Stimulated activated CD8-positive, alpha-beta memory T cell treated with anti-CD3 and anti-CD28 coated beads, Interleukin-7, amount 100 ng/mL, for 1 hour (primary cell): ENCODE measurements around the gene TRIM2.

ENCODE experiments used
- DNase-seq, 2 donors: peaks; one replicate each; pipeline ENCODE4 v3.0.0-alpha.2; 2020; ENCODE audit warnings: low read depth in 2 of 2

The TRIM2 gene

DNA sequence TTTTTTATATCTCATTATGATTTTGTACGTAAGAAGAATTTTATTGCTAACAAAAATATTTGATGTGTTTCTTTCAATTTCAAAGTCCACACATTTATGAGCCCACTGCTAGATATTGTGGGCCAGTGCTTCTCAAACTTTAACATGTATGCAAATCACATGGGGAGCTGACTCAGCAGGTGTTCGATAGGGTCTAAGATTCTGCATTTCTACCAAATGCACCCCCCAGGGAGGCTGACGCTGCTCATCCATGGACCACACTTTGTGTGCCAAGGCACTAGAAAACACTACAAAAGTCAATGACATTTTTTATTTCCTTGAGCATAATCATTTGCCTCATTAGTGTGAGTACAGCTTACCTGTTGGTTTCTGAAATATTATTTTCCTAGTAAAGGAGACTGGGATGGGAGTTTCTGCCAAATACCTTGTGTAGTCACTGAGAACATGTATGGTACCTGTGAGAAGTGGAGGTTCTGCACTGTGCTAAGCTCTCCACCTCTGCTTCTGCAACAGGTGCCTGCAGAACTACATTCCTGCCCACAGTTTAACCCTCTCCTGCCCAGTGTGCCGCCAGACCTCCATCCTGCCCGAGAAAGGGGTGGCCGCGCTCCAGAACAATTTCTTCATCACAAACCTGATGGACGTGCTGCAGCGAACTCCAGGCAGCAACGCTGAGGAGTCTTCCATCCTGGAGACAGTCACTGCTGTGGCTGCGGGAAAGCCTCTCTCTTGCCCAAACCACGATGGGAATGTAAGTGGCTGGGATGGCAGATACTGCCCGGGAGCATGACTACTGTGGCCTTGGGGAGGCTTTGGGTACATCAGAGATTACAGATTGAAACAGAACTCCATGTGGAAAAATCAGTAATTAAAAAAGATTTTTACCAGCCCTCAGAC lies 71.4 kb downstream of the TRIM2 start:
- no peak for DNase-seq

GRCh38 chr4:153276971-153277370 lies 72.7 kb downstream of the TRIM2 start:
- no peak for DNase-seq

- no peak for DNase-seq
Measured at GRCh38 chr4:153281476-153281875, 77.2 kb downstream of the TRIM2 start.

- no peak for DNase-seq
Measured at GRCh38 chr4:153282023-153282422, 77.8 kb downstream of the TRIM2 start.

GRCh38 chr4:153283260-153283659 lies 79.0 kb downstream of the TRIM2 start:
- DNase-seq: no peak

DNA sequence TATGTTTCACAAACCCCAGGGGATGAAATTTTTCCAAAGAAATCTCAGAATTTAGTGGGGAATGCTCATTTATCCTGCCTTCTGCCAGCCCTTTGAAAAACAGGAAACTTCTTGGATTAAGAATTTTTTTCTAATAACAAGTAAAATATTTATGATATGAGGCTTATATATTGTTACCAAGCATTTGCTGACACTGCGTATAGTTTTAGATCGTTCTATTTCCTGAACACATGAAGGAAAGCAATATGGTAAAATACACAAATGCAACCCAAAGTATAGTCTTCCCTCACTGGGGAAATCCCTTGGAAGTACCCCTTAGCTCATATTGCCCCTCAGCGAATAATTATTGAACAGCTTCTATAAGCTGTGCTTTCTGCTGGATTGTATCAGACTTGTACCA lies 85.9 kb downstream of the TRIM2 start:
- DNase-seq: no peak

DNA sequence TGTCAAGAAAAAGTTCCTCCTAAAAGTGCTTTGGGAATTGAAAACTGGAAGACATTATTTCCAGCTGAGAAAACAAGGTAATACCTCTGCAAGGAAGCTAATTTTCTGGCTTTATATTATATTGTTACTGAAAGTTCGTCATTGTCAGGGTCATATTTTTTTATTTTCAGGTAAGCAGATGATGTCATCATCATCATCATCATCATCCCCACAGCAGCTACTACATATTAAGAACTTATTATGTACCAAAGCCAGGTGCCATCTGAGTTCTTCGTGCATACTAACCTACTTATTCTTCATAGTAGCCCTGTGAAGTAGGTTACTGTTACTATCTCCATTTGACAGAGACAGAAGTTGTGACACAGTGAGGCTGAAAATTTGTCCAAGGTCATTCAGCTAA lies 87.3 kb downstream of the TRIM2 start:
- DNase-seq: no peak

DNA sequence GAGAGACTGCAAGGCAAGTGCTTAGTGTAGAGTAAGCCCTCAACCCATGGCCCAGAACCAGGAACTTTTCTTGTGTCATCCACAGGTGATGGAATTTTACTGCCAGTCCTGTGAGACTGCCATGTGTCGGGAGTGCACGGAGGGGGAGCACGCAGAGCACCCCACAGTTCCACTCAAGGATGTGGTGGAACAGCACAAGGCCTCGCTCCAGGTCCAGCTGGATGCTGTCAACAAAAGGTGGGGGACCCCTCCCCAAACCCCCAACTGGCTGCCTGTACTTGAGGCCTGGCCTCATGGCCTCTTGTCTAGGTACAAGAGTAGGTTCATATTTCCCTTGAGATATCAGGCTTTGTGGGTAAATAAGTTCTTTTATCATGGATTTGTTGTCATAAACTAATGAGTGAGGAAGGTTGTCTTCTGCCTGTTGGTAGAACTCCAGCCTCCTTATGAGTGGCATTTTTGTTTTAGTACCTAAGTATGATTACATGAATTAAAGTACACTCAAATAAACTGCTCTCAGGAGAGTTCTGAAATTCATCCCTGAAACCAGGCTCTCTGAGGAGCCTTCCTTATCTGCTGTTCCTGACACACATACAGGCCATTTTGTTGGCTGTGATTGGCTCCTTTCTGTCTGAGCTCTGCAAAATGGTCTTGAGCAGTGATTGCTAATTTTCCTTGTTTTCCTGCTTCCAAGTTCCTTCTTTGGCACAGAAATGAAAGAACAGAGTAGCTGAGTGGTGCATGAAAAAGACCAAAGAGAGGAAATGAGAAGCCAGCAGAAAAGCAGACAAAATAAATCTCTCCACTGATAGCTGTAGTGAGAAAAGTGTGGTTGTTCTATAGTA lies 88.9 kb downstream of the TRIM2 start:
- no peak for DNase-seq

DNA sequence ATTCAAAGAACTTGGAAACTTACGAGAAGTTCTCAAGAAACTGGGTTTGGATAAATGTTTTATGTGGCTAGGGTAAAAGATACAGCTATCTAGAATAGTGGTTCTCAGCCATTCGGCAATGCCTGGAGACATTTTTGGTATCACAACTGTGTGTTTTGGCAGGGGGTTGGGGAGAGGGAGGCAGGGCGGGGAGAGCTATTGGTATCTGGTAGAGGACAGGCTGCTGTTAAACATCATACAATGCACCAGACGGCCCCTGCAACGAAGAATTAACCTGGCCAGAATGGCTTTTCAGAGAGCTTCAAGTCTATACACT lies 89.5 kb downstream of the TRIM2 start:
- no peak for DNase-seq

DNA sequence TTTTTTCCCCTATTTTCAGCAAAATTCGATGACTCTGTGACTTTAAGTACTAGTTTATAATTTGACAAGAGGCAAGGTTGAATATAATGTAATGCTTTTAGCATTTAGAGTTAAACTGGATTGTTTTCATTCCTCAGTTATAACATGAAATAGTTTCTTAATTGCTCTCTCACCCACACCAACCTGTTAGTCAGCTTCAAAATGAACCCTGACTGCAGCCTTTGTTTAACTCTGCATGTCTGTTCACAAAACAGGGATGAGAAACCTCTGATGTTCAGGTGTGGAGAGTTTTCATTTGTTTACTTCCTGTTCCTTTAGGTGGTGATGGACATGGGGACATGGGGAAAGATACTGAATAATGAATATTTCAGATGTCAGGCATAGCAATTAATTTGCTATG lies 90.4 kb downstream of the TRIM2 start:
- DNase-seq: no peak

GRCh38 chr4:153295131-153295755 lies 91.0 kb downstream of the TRIM2 start:
- DNase-seq: no peak

GRCh38 chr4:153296040-153296823 lies 92.0 kb downstream of the TRIM2 start:
- no peak for DNase-seq

DNA sequence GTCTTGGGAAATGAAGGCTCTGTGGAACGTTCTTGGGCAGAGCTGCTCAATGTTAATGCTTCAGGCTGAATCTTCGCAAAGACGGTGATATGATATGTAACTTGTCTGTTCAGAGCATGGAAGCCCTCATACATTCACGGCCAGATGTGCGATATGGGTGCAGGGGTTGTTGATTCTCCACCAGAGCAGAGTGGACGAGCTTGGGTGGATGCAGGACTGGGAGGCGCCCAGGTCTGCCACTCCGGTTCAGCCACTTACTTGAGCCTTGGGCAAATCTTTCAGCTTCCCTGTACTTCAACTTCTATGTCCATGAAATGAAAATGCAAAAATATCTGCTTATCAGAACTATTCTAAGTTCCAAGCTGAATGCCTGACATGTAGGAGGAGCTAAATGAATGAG lies 92.9 kb downstream of the TRIM2 start:
- no peak for DNase-seq

DNA sequence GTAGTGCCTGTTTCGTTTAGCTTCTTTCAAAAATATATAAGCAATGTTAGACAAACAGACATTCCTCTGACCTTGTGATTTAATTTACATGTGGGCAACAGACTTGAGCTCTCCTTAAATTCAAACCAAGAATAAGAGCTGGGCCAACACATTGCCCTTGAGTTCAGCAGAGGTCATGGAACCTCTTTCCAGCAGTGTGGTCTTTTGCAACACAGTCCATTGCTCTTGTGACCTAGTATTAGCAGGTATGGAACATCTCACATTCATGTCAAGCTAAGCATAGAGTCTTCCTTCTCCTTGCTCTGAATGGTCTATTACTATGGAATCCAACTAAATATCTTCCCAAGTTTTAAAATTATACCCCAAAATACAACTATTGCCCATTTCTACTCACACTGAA lies 106.5 kb downstream of the TRIM2 start:
- no peak for DNase-seq

GRCh38 chr4:153314915-153315314 lies 110.7 kb downstream of the TRIM2 start:
- no peak for DNase-seq

- DNase-seq: peak in 1 of 2 donors; percentile 5
Measured at GRCh38 chr4:153318696-153319320, 114.6 kb downstream of the TRIM2 start.

DNA sequence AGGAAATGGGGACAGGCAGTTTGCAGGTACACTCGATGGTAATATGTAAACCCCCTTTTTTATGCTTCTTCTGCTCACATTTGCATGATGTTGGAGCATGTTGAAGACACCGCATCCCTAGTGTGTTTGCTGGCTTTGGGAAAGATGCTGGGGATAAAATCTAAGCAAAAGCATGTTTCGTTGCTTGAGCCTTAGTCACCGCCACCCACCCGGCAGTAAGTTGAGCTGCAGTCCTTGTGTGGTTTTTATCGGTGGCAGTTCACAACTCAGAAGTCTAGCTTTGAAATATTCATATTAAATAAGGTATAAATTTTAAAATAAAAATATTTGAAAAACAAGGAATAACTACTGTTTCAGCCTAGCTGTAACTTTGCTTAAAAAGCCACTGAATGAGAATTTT lies 118.5 kb downstream of the TRIM2 start:
- no peak for DNase-seq

GRCh38 chr4:153324046-153324445 lies 119.8 kb downstream of the TRIM2 start:
- no peak for DNase-seq

GRCh38 chr4:153325558-153325957 lies 121.3 kb downstream of the TRIM2 start:
- DNase-seq: no peak

DNA sequence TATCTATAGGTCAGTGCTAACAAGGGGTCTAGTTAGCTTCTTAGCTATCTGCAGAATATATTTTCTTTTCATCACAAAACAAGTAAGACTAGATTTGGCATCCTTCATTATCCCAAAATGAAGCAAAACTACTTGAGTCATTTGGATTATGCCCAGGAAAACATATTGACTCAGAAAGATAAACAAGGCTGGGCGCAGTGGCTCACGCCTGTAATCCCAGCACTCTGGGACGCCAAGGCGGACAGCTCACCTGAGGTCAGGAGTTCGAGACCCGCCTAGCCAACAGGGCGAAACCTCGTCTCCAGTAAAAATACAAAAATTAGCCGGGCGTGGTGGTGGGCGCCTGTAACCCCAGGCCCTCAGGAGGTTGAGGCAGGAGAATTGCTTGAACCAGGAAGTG lies 122.3 kb downstream of the TRIM2 start:
- DNase-seq: no peak

- DNase-seq: no peak
Measured at GRCh38 chr4:153327247-153327646, 123.0 kb downstream of the TRIM2 start.
